GM19025 (cell line): Measurements from ENCODE around the gene TSPAN8.
"Not testable (repeated sequence)": the region's sequence is repeated elsewhere in the genome, so short reads cannot be mapped to it uniquely, and the experiment has no call there.

ENCODE experiments used
- ATAC-seq: cut with Tn5 transposase; IDR thresholded peaks from one replicate; pipeline ENCODE4 v1.9.1; 2021; ENCODE audit warnings: mild to moderate bottlenecking, low read depth, moderate library complexity; ENCODE audit not compliant: unreplicated experiment

Gene TSPAN8

GRCh38 chr12:71130521-71131069, 27.2 kb downstream of the TSPAN8 start:
- no peak for ATAC-seq

- no peak for ATAC-seq
These were observed 28.4 kb downstream of the TSPAN8 start for GRCh38 chr12:71129364-71129763.

GRCh38 chr12:71128191-71128788, 29.5 kb downstream of the TSPAN8 start:
- ATAC-seq = no peak

- ATAC-seq = no peak
These were observed 31.9 kb downstream of the TSPAN8 start for GRCh38 chr12:71125949-71126348.

- ATAC-seq = no peak
These were observed 32.3 kb downstream of the TSPAN8 start for GRCh38 chr12:71125515-71125914.

GRCh38 chr12:71124835-71125460, 32.9 kb downstream of the TSPAN8 start:
- no peak for ATAC-seq

- not testable (repeated sequence) for ATAC-seq
These were observed 44.7 kb downstream of the TSPAN8 start for GRCh38 chr12:71113148-71113547.

GRCh38 chr12:71109834-71110233, 48.0 kb downstream of the TSPAN8 start:
- ATAC-seq = no peak

- ATAC-seq = no peak
These were observed 49.4 kb downstream of the TSPAN8 start for GRCh38 chr12:71108355-71108754.

GRCh38 chr12:71107936-71108335, 49.9 kb downstream of the TSPAN8 start:
- ATAC-seq = no peak

GRCh38 chr12:71105956-71106355, 51.8 kb downstream of the TSPAN8 start:
- no peak for ATAC-seq

GRCh38 chr12:71092290-71092689, 65.5 kb downstream of the TSPAN8 start:
- no peak for ATAC-seq

- no peak for ATAC-seq
These were observed 66.8 kb downstream of the TSPAN8 start for GRCh38 chr12:71090971-71091370.

- ATAC-seq = no peak
These were observed 72.2 kb downstream of the TSPAN8 start for GRCh38 chr12:71085575-71085974.

GRCh38 chr12:71075743-71076142, 82.1 kb downstream of the TSPAN8 start:
- ATAC-seq = no peak
